ENCODE measurements around the gene VASH1.
"Not testable (repeated sequence)": the region's sequence is repeated elsewhere in the genome, so short reads cannot be mapped to it uniquely, and the experiment has no call there.

VASH1 gene

DNA sequence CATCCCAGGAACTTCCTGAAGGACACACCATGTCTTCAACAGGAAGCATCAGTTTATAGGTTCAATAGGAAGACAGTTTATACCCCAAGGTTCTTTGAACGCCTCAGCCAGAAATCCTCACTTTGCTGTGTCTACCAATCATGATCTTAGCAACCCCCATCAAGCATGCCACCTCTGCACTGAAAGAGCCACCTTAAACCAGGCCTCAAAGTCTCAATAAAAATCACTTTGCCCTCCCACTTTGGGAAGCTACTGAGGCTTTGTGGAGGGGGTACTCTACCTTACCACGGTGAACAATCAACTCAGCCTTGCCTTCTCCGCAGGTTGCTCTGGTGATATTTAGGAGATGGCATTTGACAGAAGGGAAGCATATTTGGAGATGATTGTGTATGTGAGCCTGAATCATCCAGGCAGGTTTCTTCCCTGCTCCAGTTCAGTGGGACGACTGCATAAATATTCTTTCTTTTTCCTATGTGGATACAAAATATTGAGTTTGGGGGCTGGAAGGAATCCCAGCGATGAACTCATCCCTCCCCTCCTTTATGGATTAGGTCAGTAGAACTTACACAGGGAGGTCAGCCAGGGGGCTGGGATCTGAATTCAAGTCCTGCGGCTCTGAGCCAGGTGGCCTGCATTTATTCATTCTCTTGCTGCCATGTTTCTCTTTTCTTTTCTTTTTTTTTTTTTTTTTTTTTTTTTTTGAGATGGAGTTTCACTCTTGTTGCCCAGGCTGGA, 42.8 kb upstream of the VASH1 start:
- Histone ChIP-seq H3K4me3 (ENCODE audit: insufficient read length, low read depth) (no peak overlapping the region), H3K4me1 (ENCODE audit: insufficient read depth, insufficient read length) (peaks cover 2% of the 10 kb centered on the region), H3K27me3 (ENCODE audit: insufficient read depth, insufficient read length) (no peaks in the 10 kb centered on the region), H3K9ac (ENCODE audit: insufficient read length, low read depth) (no peak overlapping the region), H3K9me3 (ENCODE audit: insufficient read depth, low read length) (no peaks in the 10 kb centered on the region), H3K36me3 (ENCODE audit: insufficient read depth, insufficient read length, low read length) (no peaks in the 10 kb centered on the region)
- DNase-seq (ENCODE audit: low read depth, low spot score), result no peak
- TF ChIP-seq SUZ12 (IDR thresholded peaks at IDR 0.05; ENCODE audit: extremely low read depth, insufficient read depth, insufficient read length) (no peak), YY1 (IDR thresholded peaks at IDR 0.05; ENCODE audit: insufficient read depth, insufficient read length) (no peak), ZNF274 (IDR thresholded peaks at IDR 0.05; ENCODE audit: low read depth, low read length) (no peak)

DNA sequence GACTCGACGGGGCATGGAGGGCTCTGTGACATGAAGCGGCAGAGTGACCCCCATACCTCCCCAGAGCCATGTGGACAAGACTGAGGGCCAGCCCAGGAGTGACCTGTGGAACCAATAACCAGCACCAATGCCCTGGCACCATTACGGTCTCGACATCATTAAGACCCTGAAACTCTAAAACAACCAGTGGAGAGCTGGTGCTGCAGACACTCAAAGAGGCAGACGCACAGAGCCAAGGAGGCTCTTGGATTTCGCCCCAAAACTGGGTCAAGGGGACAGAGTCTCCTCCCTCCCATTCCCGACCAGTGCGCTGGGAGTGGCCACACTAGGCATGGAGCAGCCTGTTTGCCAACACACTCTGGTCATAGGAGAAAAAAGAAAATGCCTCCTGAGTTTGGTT, 41.6 kb upstream of the VASH1 start:
- no peak for DNase-seq (ENCODE audit: low read depth, low spot score)
- TF ChIP-seq YY1 (IDR thresholded peaks at IDR 0.05; ENCODE audit: insufficient read depth, insufficient read length), result no peak
- no peak for TF ChIP-seq SUZ12 (IDR thresholded peaks at IDR 0.05; ENCODE audit: extremely low read depth, insufficient read depth, insufficient read length)
- Histone ChIP-seq H3K27me3 (ENCODE audit: insufficient read depth, insufficient read length) (no peaks in the 10 kb centered on the region), H3K4me1 (ENCODE audit: insufficient read depth, insufficient read length) (peaks cover 2% of the 10 kb centered on the region), H3K36me3 (ENCODE audit: insufficient read depth, insufficient read length, low read length) (no peaks in the 10 kb centered on the region), H3K9me3 (ENCODE audit: insufficient read depth, low read length) (no peaks in the 10 kb centered on the region), H3K4me3 (ENCODE audit: insufficient read length, low read depth) (no peak overlapping the region), H3K9ac (ENCODE audit: insufficient read length, low read depth) (no peak overlapping the region)

DNA sequence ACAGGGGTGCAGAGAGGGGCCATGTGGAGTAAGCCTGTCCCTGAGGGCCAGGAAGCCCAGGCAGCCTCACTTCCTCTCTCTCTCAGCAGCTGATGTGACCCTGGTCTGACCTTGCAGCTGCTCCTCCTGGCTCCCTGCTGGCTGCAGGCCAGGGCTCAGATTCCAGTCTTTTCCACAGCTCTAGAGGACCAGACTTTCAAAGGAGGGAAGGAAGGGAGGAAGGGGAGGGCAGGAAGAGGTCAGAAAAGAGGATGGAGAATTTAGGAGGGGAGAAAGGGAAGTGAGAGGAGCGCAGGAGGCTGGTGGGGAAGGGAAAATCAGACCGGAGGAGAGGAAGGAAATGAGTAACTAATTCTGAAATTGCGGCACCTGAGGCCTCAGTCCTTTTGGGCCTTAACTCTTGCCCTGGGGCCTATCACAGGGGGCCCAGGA, 40.9 kb upstream of the VASH1 start:
- Histone ChIP-seq H3K36me3 (ENCODE audit: insufficient read depth, insufficient read length, low read length) (no peaks in the 10 kb centered on the region), H3K4me3 (ENCODE audit: insufficient read length, low read depth) (no peak overlapping the region), H3K9ac (ENCODE audit: insufficient read length, low read depth) (no peak overlapping the region), H3K4me1 (ENCODE audit: insufficient read depth, insufficient read length) (peaks cover 2% of the 10 kb centered on the region), H3K27me3 (ENCODE audit: insufficient read depth, insufficient read length) (no peaks in the 10 kb centered on the region), H3K9me3 (ENCODE audit: insufficient read depth, low read length) (no peaks in the 10 kb centered on the region)
- DNase-seq (ENCODE audit: low read depth, low spot score), result peak; percentile 35
- TF ChIP-seq YY1 (IDR thresholded peaks at IDR 0.05; ENCODE audit: insufficient read depth, insufficient read length), result no peak
- no peak for TF ChIP-seq ZNF274 (IDR thresholded peaks at IDR 0.05; ENCODE audit: low read depth, low read length)
- no peak for TF ChIP-seq SUZ12 (IDR thresholded peaks at IDR 0.05; ENCODE audit: extremely low read depth, insufficient read depth, insufficient read length)

DNA sequence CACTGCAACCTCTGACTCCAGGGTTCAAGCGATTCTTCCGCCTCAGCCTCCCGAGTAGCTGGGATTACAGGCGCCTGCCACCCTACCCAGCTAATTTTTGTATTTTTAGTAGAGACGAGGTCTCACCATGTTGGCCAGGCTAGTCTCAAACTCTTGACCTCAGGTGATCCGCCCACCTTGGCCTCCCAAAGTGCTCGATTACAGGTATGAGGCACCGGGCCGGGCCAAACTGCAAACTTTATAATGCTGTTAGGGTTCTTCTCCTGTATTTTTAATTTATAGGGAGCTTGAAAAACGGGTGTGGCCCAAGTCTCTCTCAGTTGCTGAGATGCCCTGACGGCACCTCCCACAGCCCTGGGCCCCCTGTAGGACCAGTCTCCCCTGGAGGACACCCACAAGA, 39.8 kb upstream of the VASH1 start:
- not testable (repeated sequence) for H3K36me3 ChIP-seq (ENCODE audit: insufficient read depth, insufficient read length, low read length); H3K27me3 ChIP-seq (ENCODE audit: insufficient read depth, insufficient read length); H3K4me1 ChIP-seq (ENCODE audit: insufficient read depth, insufficient read length); H3K9me3 ChIP-seq (ENCODE audit: insufficient read depth, low read length); H3K9ac ChIP-seq (ENCODE audit: insufficient read length, low read depth); H3K4me3 ChIP-seq (ENCODE audit: insufficient read length, low read depth); DNase-seq (ENCODE audit: low read depth, low spot score)

DNA sequence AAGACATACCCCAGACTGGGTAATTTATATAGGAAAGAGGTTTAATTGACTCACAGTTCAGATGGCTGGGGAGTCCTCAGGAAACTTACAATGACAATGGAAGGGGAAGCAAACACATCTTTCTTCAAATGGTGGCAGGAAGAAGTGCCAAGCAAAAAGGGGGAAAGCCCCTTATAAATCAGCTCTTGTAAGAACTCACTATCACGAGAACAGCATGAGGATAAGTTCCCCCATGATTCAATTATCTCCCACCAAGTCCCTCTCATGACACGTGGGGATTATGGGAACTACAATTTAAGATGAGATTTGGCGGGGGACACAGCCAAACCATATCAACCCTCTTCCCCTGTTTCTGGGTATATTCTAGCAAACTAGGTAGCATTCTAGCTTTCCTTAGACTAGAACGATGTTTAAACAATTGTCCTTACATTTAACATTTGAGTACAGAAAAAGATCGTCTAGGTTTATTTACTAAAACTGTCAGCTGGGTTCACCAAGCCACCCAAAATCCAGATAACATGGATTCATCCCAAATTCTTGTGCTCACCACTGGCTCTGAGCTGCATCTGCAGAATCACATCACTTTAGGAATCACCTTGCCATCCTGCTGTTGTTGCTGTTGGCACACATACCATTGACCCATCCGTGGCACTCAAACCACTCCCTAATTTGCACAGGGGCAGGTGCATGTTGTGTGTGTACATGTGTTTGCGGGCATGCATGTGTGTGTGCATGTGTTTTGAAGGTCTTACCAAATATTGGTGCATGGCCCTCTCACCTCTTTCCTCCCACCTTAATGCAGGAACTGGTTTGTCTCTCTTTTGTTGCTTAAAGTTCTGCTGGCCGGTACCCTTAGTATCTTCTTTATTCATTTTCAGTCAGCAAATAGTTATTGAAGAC, 36.4 kb upstream of the VASH1 start:
- H3K36me3 ChIP-seq (ENCODE audit: insufficient read depth, insufficient read length, low read length), result no peaks in the 10 kb centered on the region
- no peaks in the 10 kb centered on the region for H3K9me3 ChIP-seq (ENCODE audit: insufficient read depth, low read length)
- no peak overlapping the region for H3K9ac ChIP-seq (ENCODE audit: insufficient read length, low read depth)
- H3K4me3 ChIP-seq (ENCODE audit: insufficient read length, low read depth), result no peak overlapping the region
- DNase-seq (ENCODE audit: low read depth, low spot score), result no peak
- TF ChIP-seq SUZ12 (IDR thresholded peaks at IDR 0.05; ENCODE audit: extremely low read depth, insufficient read depth, insufficient read length) (no peak), YY1 (IDR thresholded peaks at IDR 0.05; ENCODE audit: insufficient read depth, insufficient read length) (no peak), ZNF274 (IDR thresholded peaks at IDR 0.05; ENCODE audit: low read depth, low read length) (no peak)
- no peaks in the 10 kb centered on the region for H3K27me3 ChIP-seq (ENCODE audit: insufficient read depth, insufficient read length)
- H3K4me1 ChIP-seq (ENCODE audit: insufficient read depth, insufficient read length), result peaks cover 2% of the 10 kb centered on the region

DNA sequence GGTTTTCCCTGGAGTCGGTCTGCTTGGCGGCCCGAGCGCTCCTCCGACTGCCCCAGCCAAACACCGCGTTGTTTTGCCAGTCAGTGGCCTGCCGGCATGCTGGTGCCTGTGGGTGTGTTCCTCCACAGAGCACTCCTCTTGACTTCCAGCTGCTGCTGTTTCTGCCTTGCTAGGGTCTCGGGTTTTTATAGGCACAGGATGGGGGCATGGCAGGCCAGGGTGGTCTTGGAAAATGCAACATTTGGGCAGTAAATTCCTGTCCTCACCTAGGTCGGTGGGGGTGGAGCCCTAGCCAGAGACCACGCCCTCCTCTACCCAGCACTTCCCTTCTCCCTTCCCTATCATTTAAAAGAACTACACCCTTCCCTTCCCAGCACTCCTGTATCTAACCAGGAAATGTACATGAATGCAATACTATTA, 34.7 kb upstream of the VASH1 start:
- Histone ChIP-seq H3K9me3 (ENCODE audit: insufficient read depth, low read length) (no peaks in the 10 kb centered on the region), H3K4me1 (ENCODE audit: insufficient read depth, insufficient read length) (no peaks in the 10 kb centered on the region), H3K27me3 (ENCODE audit: insufficient read depth, insufficient read length) (no peaks in the 10 kb centered on the region), H3K9ac (ENCODE audit: insufficient read length, low read depth) (no peak overlapping the region), H3K36me3 (ENCODE audit: insufficient read depth, insufficient read length, low read length) (no peaks in the 10 kb centered on the region), H3K4me3 (ENCODE audit: insufficient read length, low read depth) (no peak overlapping the region)
- no peak for TF ChIP-seq YY1 (IDR thresholded peaks at IDR 0.05; ENCODE audit: insufficient read depth, insufficient read length)
- no peak for TF ChIP-seq ZNF274 (IDR thresholded peaks at IDR 0.05; ENCODE audit: low read depth, low read length)
- no peak for TF ChIP-seq SUZ12 (IDR thresholded peaks at IDR 0.05; ENCODE audit: extremely low read depth, insufficient read depth, insufficient read length)
- DNase-seq (ENCODE audit: low read depth, low spot score), result no peak

DNA sequence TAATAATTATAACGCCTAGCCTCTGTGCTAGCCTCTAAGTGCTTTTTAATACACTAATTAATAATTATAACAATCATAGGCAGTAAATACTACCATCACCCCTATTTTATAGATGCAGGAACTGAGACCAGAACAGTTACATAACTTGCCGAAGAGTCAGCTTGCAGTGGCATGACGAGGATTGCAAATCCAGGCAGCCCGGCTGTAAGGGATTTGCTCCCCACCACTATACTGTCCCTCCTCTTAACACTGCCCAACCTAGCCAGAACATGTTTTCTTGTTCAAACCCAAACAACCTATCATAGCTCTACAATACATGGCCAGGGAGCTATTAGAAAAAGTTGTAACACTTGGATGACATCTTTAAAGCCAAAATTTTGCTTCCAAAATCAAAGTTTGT, 33.9 kb upstream of the VASH1 start:
- H3K36me3 ChIP-seq (ENCODE audit: insufficient read depth, insufficient read length, low read length), result no peaks in the 10 kb centered on the region
- no peaks in the 10 kb centered on the region for H3K4me1 ChIP-seq (ENCODE audit: insufficient read depth, insufficient read length)
- H3K9ac ChIP-seq (ENCODE audit: insufficient read length, low read depth), result no peak overlapping the region
- TF ChIP-seq ZNF274 (IDR thresholded peaks at IDR 0.05; ENCODE audit: low read depth, low read length) (no peak), SUZ12 (IDR thresholded peaks at IDR 0.05; ENCODE audit: extremely low read depth, insufficient read depth, insufficient read length) (no peak), YY1 (IDR thresholded peaks at IDR 0.05; ENCODE audit: insufficient read depth, insufficient read length) (no peak)
- H3K9me3 ChIP-seq (ENCODE audit: insufficient read depth, low read length), result no peaks in the 10 kb centered on the region
- no peaks in the 10 kb centered on the region for H3K27me3 ChIP-seq (ENCODE audit: insufficient read depth, insufficient read length)
- H3K4me3 ChIP-seq (ENCODE audit: insufficient read length, low read depth), result no peak overlapping the region
- DNase-seq (ENCODE audit: low read depth, low spot score), result no peak
